Lower leg skin (tissue), 3 donors: ENCODE data around the gene COG1.

Source experiments
- CTCF ChIP-seq, 3 donors: fragments of 450-650 bp; IDR thresholded peaks; one replicate each; pipeline ENCODE4 v1.5.1; 2016; ENCODE audit warnings: antibody characterized with exemption in 3 of 3, mild to moderate bottlenecking in 3 of 3, moderate library complexity in 2 of 3
- POLR2A ChIP-seq, 2 donors: fragments of 450-650 bp; IDR thresholded peaks; one replicate each; pipeline ENCODE4 v1.6.1; 2016 to 2017; ENCODE audit warnings: antibody characterized with exemption in 2 of 2, mild to moderate bottlenecking in 1 of 2, moderate library complexity in 1 of 2

- TF ChIP-seq POLR2A (IDR thresholded peaks at IDR 0.05) (no peak), CTCF (IDR thresholded peaks at IDR 0.05) (no peak)
Measured at GRCh38 chr17:73214851-73215250, 22.0 kb downstream of the COG1 start.
